Rectal smooth muscle tissue (tissue), 1 donor: ENCODE data around the gene IMPG2.

Experiments used
- H3K27ac ChIP-seq: one replicate; pipeline ENCODE4 v1.7.0; 2013; ENCODE audit warnings: low read depth, low read length, inconsistent platforms
- H3K27me3 ChIP-seq: one replicate; pipeline ENCODE4 v1.7.0; 2013; ENCODE audit warnings: low read length; ENCODE audit not compliant: control insufficient read depth, insufficient read depth
- H3K36me3 ChIP-seq: one replicate; pipeline ENCODE4 v1.7.0; 2013; ENCODE audit warnings: low read length; ENCODE audit not compliant: control insufficient read depth, insufficient read depth
- H3K4me1 ChIP-seq: one replicate; pipeline ENCODE4 v1.7.0; 2013; ENCODE audit warnings: low read length; ENCODE audit not compliant: control insufficient read depth, insufficient read depth
- H3K4me3 ChIP-seq: one replicate; pipeline ENCODE4 v1.7.0; 2013; ENCODE audit warnings: low read length
- H3K9ac ChIP-seq: one replicate; pipeline ENCODE4 v1.7.0; 2013; ENCODE audit warnings: low read length

IMPG2 gene

GRCh38 chr3:101189796-101190195 is 130.6 kb downstream of the IMPG2 start:
- no peaks in the 10 kb centered on the region for H3K36me3 ChIP-seq
- no peak overlapping the region for H3K4me3 ChIP-seq
- no peak overlapping the region for H3K9ac ChIP-seq
- no peak overlapping the region for H3K27ac ChIP-seq
- H3K4me1 ChIP-seq = peaks cover 2% of the 10 kb centered on the region
- no peaks in the 10 kb centered on the region for H3K27me3 ChIP-seq

DNA sequence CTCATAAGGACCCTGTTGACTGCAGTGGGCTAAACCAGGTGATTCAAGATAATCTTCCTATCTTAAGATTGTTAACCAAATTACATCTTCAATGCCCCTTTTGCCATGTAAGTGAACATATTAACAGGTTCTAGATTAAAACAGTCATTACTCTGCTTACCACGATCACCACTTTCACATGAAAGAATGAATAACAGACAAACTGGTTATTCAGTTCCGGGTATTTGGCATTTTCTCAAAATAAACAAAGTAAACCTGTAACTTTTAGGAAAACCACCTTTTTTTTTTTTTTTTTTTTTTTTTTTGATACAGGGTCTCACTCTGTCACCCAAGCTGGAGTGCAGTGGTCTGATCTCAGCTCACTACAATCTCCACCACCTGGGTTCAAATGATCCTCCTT is 131.2 kb downstream of the IMPG2 start:
- Histone ChIP-seq H3K9ac (no peak overlapping the region), H3K27me3 (no peaks in the 10 kb centered on the region), H3K36me3 (no peaks in the 10 kb centered on the region), H3K27ac (no peak overlapping the region), H3K4me3 (no peak overlapping the region), H3K4me1 (peaks cover 2% of the 10 kb centered on the region)

GRCh38 chr3:101185341-101185740 is 135.0 kb downstream of the IMPG2 start:
- H3K27me3 ChIP-seq = no peaks in the 10 kb centered on the region
- no peaks in the 10 kb centered on the region for H3K36me3 ChIP-seq
- H3K9ac ChIP-seq = no peak overlapping the region
- no peak overlapping the region for H3K27ac ChIP-seq
- H3K4me3 ChIP-seq = no peak overlapping the region
- peaks cover 3% of the 10 kb centered on the region for H3K4me1 ChIP-seq

DNA sequence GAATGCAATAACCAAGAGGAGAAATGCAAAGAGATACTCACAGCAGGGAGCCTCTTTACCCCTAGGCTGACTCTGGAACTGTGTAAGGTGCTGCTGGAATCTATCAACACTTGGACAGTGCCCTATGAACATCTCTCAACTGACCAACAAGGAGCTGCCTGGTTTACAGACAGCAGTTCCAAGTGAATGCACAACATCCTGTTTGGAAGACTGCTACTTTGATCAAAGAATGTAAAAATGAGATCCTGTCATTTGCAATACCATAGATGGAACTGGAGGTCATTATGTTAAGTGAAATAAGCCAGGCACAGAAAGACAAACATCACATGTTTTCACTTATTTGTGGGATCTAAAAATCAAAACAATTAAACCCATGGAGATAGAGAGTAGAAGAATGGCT is 136.3 kb downstream of the IMPG2 start:
- no peaks in the 10 kb centered on the region for H3K27me3 ChIP-seq
- H3K4me1 ChIP-seq = peaks cover 3% of the 10 kb centered on the region
- H3K36me3 ChIP-seq = no peaks in the 10 kb centered on the region
- H3K4me3 ChIP-seq = no peak overlapping the region
- no peak overlapping the region for H3K9ac ChIP-seq
- H3K27ac ChIP-seq = no peak overlapping the region

GRCh38 chr3:101183151-101183550 is 137.2 kb downstream of the IMPG2 start:
- Histone ChIP-seq H3K27ac (no peak overlapping the region), H3K27me3 (no peaks in the 10 kb centered on the region), H3K9ac (no peak overlapping the region), H3K36me3 (no peaks in the 10 kb centered on the region), H3K4me1 (peaks cover 3% of the 10 kb centered on the region), H3K4me3 (no peak overlapping the region)

DNA sequence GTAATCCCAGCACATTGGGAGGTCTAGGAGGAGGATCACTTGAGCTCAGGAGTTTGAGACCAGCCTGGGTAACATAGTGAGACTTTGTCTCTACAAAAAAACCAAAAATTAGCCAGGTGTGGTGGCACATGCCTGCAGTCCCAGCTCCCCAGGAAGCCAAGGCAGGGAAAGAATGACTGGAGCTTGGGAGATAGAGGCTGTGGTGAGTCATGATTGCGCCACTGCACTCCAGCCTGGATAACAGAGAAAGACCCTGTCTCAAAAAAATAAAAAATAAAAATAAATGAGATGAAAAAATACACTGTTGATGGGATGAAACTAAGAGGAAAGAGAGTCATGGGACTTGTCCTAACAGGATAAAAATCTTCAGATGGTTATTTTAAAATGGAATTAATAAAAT is 137.6 kb downstream of the IMPG2 start:
- Histone ChIP-seq H3K4me3 (no peak overlapping the region), H3K36me3 (no peaks in the 10 kb centered on the region), H3K27ac (no peak overlapping the region), H3K4me1 (peaks cover 3% of the 10 kb centered on the region), H3K9ac (no peak overlapping the region), H3K27me3 (no peaks in the 10 kb centered on the region)

GRCh38 chr3:101181801-101182200 is 138.6 kb downstream of the IMPG2 start:
- Histone ChIP-seq H3K4me1 (peaks cover 3% of the 10 kb centered on the region), H3K27me3 (no peaks in the 10 kb centered on the region), H3K36me3 (no peaks in the 10 kb centered on the region), H3K27ac (no peak overlapping the region), H3K4me3 (no peak overlapping the region), H3K9ac (no peak overlapping the region)

DNA sequence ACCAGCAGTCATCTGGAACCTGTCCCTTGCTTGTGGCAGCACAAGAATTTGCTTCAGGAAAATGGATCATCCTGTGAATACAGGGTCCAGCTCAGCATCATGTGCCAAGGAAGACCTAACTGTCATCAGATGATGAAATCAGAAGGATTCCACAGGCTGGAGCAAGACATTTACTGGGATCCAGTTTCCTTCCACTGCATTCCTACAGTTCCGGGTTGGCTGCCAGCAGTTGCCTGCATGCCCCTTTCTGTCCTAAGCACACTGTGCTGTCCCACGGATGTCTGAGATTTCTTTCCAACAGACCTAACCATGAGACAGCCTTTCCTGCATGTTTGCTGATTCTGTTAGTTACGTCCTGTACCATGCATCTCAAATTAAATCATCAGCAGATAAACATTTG is 140.7 kb downstream of the IMPG2 start:
- no peak overlapping the region for H3K27ac ChIP-seq
- no peak overlapping the region for H3K4me3 ChIP-seq
- H3K4me1 ChIP-seq = peaks cover 3% of the 10 kb centered on the region
- no peaks in the 10 kb centered on the region for H3K36me3 ChIP-seq
- H3K27me3 ChIP-seq = no peaks in the 10 kb centered on the region
- no peak overlapping the region for H3K9ac ChIP-seq

GRCh38 chr3:101177577-101177976 is 142.8 kb downstream of the IMPG2 start:
- Histone ChIP-seq H3K36me3 (no peaks in the 10 kb centered on the region), H3K27ac (no peak overlapping the region), H3K4me1 (no peaks in the 10 kb centered on the region), H3K9ac (no peak overlapping the region), H3K4me3 (no peak overlapping the region), H3K27me3 (no peaks in the 10 kb centered on the region)
